ENCODE results near the gene LRRC17. TPM values are rescaled to one million over a fixed set of nuclear protein-coding genes. Genes with fewer than 3 reads are reported as not detected.

LRRC17 gene
- total RNA-seq, 1 donor from 2014 or later: 6.2 TPM

GRCh38 chr7:102908676-102909075, 4.1 kb upstream of the LRRC17 start:
- H3K36me3 ChIP-seq (ENCODE audit: control insufficient read depth, insufficient read depth, low read length): no peaks in the 10 kb centered on the region
- no peak for DNase-seq (ENCODE audit: low read depth)
- no peak overlapping the region for H3K4me3 ChIP-seq (ENCODE audit: low read depth, low read length)
- H3K27me3 ChIP-seq (ENCODE audit: control insufficient read depth, insufficient read depth, low read length): no peaks in the 10 kb centered on the region
- TF ChIP-seq CTCF (IDR thresholded peaks at IDR 0.05; ENCODE audit: insufficient read depth, low read length, poor library complexity, severe bottlenecking): no peak

- DNase-seq (ENCODE audit: low read depth): no peak
- peak overlapping the region; percentile 37 for H3K4me3 ChIP-seq (ENCODE audit: low read depth, low read length)
- TF ChIP-seq CTCF (IDR thresholded peaks at IDR 0.05; ENCODE audit: insufficient read depth, low read length, poor library complexity, severe bottlenecking): no peak
- H3K27me3 ChIP-seq (ENCODE audit: control insufficient read depth, insufficient read depth, low read length): no peaks in the 10 kb centered on the region
- H3K36me3 ChIP-seq (ENCODE audit: control insufficient read depth, insufficient read depth, low read length): no peaks in the 10 kb centered on the region
These were observed 1.0 kb downstream of the LRRC17 start for GRCh38 chr7:102913826-102914225.

GRCh38 chr7:102914585-102914984, 1.8 kb downstream of the LRRC17 start:
- no peak for TF ChIP-seq CTCF (IDR thresholded peaks at IDR 0.05; ENCODE audit: insufficient read depth, low read length, poor library complexity, severe bottlenecking)
- H3K27me3 ChIP-seq (ENCODE audit: control insufficient read depth, insufficient read depth, low read length): no peaks in the 10 kb centered on the region
- no peak overlapping the region for H3K4me3 ChIP-seq (ENCODE audit: low read depth, low read length)
- H3K36me3 ChIP-seq (ENCODE audit: control insufficient read depth, insufficient read depth, low read length): no peaks in the 10 kb centered on the region
- DNase-seq (ENCODE audit: low read depth): no peak

- no peak overlapping the region for H3K4me3 ChIP-seq (ENCODE audit: low read depth, low read length)
- H3K36me3 ChIP-seq (ENCODE audit: control insufficient read depth, insufficient read depth, low read length): no peaks in the 10 kb centered on the region
- peak; percentile 28 for DNase-seq (ENCODE audit: low read depth)
- no peaks in the 10 kb centered on the region for H3K27me3 ChIP-seq (ENCODE audit: control insufficient read depth, insufficient read depth, low read length)
- no peak for TF ChIP-seq CTCF (IDR thresholded peaks at IDR 0.05; ENCODE audit: insufficient read depth, low read length, poor library complexity, severe bottlenecking)
These were observed 3.6 kb downstream of the LRRC17 start for GRCh38 chr7:102916426-102916825.

GRCh38 chr7:102916881-102917280, 4.1 kb downstream of the LRRC17 start:
- TF ChIP-seq CTCF (IDR thresholded peaks at IDR 0.05; ENCODE audit: insufficient read depth, low read length, poor library complexity, severe bottlenecking): no peak
- no peak overlapping the region for H3K4me3 ChIP-seq (ENCODE audit: low read depth, low read length)
- H3K27me3 ChIP-seq (ENCODE audit: control insufficient read depth, insufficient read depth, low read length): no peaks in the 10 kb centered on the region
- H3K36me3 ChIP-seq (ENCODE audit: control insufficient read depth, insufficient read depth, low read length): no peaks in the 10 kb centered on the region
- DNase-seq (ENCODE audit: low read depth): no peak
